ENCODE data around the gene MBTPS1.
"Not testable (repeated sequence)": the region's sequence is repeated elsewhere in the genome, so short reads cannot be mapped to it uniquely, and the experiment has no call there.

The MBTPS1 gene

GRCh38 chr16:84137287-84137686 lies 20.5 kb upstream of the MBTPS1 start:
- no peak for DNase-seq (ENCODE audit: low read depth)

- DNase-seq (ENCODE audit: low read depth): no peak
These were observed 19.8 kb upstream of the MBTPS1 start for GRCh38 chr16:84136331-84137125.

- DNase-seq (ENCODE audit: low read depth): no peak
These were observed 16.0 kb upstream of the MBTPS1 start for GRCh38 chr16:84132527-84133285.

GRCh38 chr16:84131117-84131516 lies 14.4 kb upstream of the MBTPS1 start:
- no peak for DNase-seq (ENCODE audit: low read depth)

DNA sequence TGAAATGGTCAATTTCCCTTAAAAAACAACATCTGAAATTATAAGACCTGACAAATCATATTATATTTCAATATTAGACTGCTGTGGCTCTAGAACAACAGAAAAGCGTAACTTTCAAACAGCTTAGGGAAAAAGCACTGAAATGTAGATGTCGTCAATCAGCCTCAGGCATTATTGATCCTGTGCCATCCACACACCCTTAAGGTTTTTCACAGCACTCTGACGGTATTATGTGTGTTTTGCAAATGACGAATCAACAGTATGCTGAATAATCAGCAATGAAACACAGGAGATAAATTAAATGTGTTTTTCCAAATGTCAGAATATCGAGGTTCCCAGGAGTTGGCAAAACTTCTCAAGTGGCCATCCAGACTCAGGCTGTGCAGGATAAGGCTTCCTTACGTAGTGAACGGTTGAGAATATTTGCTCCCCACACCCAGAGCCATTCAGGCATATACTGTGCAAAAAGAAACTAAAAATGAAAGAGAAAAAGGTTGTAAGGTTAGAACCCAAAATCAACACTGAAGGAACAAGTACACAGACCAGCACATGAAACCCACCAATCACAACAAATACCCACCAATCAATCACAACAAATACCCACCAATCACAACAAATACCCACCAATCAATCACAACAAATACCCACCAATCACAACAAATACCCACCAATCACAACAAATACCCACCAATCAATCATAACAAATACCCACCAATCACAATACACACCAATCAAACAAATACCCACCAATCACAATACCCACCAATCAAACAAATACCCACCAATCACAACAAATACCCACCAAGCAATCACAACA lies 7.7 kb upstream of the MBTPS1 start:
- no peak for DNase-seq (ENCODE audit: low read depth)

DNA sequence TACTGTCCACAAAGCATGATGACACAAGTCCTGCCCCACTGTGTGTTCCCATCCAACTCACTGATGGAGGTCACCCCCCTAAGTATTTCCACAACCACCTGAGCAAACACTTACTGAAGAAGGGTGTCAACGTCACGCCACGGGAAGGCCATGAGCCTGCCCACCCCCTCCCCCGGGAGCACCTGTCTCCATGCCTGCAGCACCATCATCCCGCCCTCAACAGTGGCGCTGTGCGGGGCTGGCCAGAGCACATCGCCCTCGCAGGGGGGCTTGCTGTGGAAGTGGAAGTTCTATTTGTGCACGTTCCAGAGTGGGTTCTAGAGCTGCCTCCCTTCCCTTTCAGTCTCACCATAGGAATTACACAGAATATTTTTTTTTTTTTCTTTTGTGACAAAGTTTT lies 4.3 kb upstream of the MBTPS1 start:
- DNase-seq (ENCODE audit: low read depth): no peak

DNA sequence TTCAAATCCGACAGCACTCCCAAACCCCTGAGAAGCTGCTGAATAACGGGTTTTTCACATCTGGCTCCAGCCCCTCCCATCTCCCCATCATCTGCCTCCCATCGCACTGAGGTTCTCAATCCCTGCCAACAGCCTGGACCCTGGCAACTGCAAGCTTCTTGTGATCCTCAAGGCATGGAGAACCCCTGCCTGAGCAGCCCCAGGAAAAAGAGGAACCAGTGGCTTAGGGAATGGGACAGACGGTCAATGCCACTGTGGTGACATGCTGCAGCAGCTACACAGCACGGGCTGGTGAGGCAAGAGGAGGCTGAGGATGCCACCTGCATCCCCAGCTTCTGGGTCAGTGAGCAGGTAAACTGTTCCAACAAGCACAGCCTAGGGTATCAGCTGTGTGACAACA lies 3.3 kb upstream of the MBTPS1 start:
- DNase-seq (ENCODE audit: low read depth): no peak

DNA sequence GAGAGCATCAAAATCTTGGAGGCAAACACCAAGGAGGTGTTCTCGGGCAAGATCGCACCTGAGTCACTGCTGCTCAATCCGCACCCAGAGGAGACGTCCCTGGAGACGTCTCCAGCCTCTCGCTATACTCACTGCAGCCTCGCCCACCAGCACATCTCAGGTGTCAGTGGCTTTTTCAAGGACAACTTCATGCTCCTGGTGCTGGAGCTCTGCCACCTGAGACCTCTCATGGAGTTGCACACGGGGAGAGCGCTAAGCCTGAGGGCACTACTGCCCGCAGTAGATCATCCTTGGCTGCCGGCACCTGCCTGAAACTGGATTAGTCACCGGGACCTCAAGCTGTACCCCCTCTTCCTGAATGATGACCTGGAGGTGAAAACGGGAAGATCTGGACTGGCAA lies 2.6 kb upstream of the MBTPS1 start:
- no peak for DNase-seq (ENCODE audit: low read depth)

DNA sequence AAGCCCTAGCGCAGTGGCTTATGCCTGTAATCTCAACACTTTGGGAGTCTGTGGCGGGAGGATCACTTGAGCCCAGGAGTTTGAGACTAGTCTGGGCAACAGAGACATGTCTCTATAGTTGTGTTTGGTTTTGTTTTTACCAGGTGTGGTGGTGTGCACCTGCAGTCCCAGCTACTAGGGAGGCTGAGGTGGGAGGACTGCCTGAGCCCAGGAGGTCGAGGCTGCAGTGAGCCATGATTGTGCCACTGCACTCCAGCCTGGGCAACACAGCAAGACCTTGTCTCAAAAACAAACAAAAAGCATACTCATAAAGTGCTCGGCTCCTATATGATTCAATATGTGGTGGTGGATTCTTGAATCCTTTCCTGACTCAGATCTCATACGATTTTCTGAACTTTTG lies 1.6 kb upstream of the MBTPS1 start:
- not testable (repeated sequence) for DNase-seq (ENCODE audit: low read depth)

DNA sequence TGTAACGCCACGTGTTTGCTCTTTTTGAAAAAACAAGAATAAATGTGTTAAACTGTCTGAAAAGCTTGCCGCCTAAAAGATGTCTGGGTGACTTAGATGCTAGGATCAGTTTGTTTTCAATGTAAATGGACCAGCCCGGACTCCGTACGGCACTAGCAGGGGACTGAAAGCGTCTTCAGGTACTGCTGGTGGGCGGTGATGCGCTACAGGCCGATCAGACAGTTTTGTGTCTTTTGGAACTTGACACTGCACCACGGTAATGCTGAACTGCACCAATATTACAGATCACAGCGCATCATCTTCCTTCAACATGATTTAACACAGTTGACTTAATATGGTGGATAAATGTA lies 727 bp upstream of the MBTPS1 start:
- peak; percentile 2 for DNase-seq (ENCODE audit: low read depth)

DNA sequence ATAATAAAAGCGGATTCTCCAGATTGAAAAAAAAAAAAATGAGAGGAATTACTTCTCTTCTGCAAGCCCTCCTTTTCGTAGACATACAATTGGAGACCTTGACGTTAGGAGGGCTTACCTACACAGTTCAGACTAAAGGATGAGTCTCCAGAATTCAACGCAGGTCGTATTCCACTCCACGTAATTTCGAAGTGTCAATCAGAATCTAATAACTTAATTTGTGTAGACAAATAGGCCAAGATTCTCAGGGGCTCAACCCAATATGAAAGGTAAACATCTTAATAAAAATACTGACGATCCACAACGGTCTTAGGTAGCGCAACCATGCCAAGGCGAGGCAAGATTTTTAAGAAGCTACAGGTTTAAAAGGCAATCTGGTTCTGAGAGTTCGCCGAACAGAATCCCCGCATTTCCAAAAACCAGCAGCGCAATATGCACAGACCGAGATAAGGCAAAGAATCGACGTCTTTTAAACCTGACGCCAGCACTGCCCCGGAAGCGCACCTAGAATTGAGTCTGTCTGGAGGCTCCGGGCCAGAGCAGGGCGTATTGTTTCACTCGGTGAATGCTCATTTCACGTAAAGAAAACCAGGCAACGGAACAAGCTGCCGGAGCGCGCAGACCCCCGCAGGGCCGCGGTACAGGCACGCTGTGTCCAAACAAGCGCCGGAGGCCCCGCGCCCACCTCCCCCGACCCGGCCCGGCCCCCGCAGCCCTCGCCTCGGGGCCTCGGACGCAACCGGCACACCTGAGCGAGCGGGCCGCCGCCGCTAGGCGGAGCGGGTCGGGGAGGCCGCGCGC lies 623 bp downstream of the MBTPS1 start:
- DNase-seq (ENCODE audit: low read depth): no peak

- not testable (repeated sequence) for DNase-seq (ENCODE audit: low read depth)
These were observed 4.8 kb downstream of the MBTPS1 start for GRCh38 chr16:84111949-84112348.

- DNase-seq (ENCODE audit: low read depth): no peak
These were observed 5.2 kb downstream of the MBTPS1 start for GRCh38 chr16:84111525-84111924.

- no peak for DNase-seq (ENCODE audit: low read depth)
These were observed 6.2 kb downstream of the MBTPS1 start for GRCh38 chr16:84110527-84110926.

DNA sequence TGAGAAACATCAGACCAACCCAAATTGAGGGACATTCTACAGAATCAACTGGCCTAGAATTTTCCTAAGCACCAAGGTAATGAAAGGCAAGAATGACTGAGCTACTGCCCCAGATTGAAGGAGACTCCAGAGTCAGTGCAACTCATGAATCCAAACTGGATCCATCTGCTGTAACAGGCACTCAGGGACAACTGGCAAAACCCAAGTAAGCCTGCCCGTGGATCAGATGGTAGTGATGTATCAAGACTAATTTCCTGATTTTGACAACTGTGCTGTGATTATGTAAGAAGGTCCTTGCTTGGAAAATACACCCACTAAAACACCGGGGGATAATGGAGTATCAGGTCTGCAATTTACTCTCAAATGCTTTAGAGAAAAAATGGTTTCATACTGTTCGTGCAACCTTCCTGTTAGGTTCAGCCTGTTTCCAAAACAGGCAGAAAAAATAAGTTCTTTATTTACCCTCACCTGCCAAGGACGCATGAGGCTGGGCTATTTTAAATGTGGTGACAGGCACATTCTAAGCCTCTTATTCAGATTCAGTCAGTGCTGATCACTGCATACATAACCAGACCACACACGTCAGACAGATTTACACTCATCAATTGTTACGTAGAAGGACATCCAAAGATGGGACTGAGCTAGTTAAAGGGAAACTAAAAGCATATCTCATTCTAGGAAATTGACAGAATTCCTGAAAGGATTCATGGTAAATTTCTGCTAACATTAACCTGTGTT lies 7.0 kb downstream of the MBTPS1 start:
- no peak for DNase-seq (ENCODE audit: low read depth)

GRCh38 chr16:84107921-84108320 lies 8.8 kb downstream of the MBTPS1 start:
- no peak for DNase-seq (ENCODE audit: low read depth)

GRCh38 chr16:84105948-84106740 lies 10.6 kb downstream of the MBTPS1 start:
- DNase-seq (ENCODE audit: low read depth): no peak

DNA sequence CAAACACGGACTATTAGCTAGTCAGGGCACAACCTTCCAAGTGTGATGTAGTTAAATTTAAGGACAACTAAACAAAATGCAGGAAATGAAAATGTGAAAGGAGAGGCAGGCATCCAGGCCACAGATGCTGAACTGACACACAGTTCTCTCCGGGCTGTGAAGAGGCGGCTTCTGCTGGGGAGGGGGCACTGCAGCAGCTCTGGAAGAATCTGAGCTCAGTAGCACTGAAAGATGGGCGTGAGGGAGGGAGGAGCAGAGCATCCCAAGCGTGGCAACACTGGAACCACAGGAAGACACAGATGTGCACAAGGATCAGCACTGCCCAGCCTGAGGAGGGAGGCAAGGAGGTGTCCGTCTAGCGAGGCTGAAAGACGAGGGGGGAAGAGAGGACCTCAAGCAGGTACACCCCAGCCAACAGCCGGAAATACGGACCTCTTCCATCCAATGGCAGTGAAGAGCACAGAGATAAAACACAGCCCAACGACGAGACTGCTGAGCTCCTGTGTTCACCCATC lies 11.4 kb downstream of the MBTPS1 start:
- DNase-seq (ENCODE audit: low read depth): no peak

- DNase-seq (ENCODE audit: low read depth): no peak
These were observed 12.5 kb downstream of the MBTPS1 start for GRCh38 chr16:84104231-84104630.

- DNase-seq (ENCODE audit: low read depth): no peak
These were observed 13.1 kb downstream of the MBTPS1 start for GRCh38 chr16:84103678-84104077.
